Stimulated activated naive CD8-positive, alpha-beta T cell treated with anti-CD3 and anti-CD28 coated beads, Interleukin-15, amount 100 ng/mL, for 72 hours (primary cell): Measurements from ENCODE around the gene WDR11.
A peak's percentile ranks its signal among the peaks of the same experiment; 100 is the strongest.

ENCODE experiments used
- ATAC-seq: fragments of 150-1000 bp; cut with Tn5 transposase; 2 replicates; pipeline ENCODE4 v1.10.0; 2021; ENCODE audit warnings: mild to moderate bottlenecking, moderate library complexity
- DNase-seq, 2 donors: peaks; one replicate each; pipeline ENCODE4 v3.0.0; 2021 to 2022
- H3K27ac Mint-ChIP-seq, 2 donors: one replicate each; pipeline ENCODE4 v1.8.0; 2022; ENCODE audit warnings: mild to moderate bottlenecking in 2 of 2, mixed read lengths in 2 of 2, moderate library complexity in 2 of 2
- H3K27me3 Mint-ChIP-seq: one replicate; pipeline ENCODE4 v1.8.0; 2022; ENCODE audit warnings: mixed read lengths
- H3K4me1 Mint-ChIP-seq: one replicate; pipeline ENCODE4 v1.8.0; 2022; ENCODE audit warnings: mild to moderate bottlenecking, mixed read lengths
- H3K4me3 Mint-ChIP-seq, 2 donors: one replicate each; pipeline ENCODE4 v1.8.0; 2022; ENCODE audit warnings: mild to moderate bottlenecking in 2 of 2, mixed read lengths in 2 of 2, moderate library complexity in 1 of 2
- H3K9me3 Mint-ChIP-seq, 2 donors: one replicate each; pipeline ENCODE4 v1.8.0; 2022; ENCODE audit warnings: mixed read lengths in 2 of 2

Gene WDR11

GRCh38 chr10:120832106-120832505 is 19.1 kb upstream of the WDR11 start:
- no peaks in the 10 kb centered on the region for H3K4me1 Mint-ChIP-seq
- H3K9me3 Mint-ChIP-seq, result no peaks in the 10 kb centered on the region
- H3K4me3 Mint-ChIP-seq, result no peak overlapping the region
- H3K27ac Mint-ChIP-seq, result no peak overlapping the region
- ATAC-seq (no peak), DNase-seq (no peak)
- H3K27me3 Mint-ChIP-seq, result no peaks in the 10 kb centered on the region

GRCh38 chr10:120833222-120833928 is 17.8 kb upstream of the WDR11 start:
- no peak for ATAC-seq

GRCh38 chr10:120835603-120836002 is 15.6 kb upstream of the WDR11 start:
- H3K27ac Mint-ChIP-seq, result no peak overlapping the region
- ATAC-seq (no peak), DNase-seq (no peak)
- H3K9me3 Mint-ChIP-seq, result no peaks in the 10 kb centered on the region
- no peaks in the 10 kb centered on the region for H3K27me3 Mint-ChIP-seq
- H3K4me3 Mint-ChIP-seq, result no peak overlapping the region
- H3K4me1 Mint-ChIP-seq, result no peaks in the 10 kb centered on the region

More at GRCh38 chr10:120833222-120833928, 17.8 kb upstream of the WDR11 start:
- no peak for DNase-seq
- H3K4me1 Mint-ChIP-seq, result no peaks in the 10 kb centered on the region
- no peaks in the 10 kb centered on the region for H3K9me3 Mint-ChIP-seq
- H3K4me3 Mint-ChIP-seq, result no peak overlapping the region
- no peaks in the 10 kb centered on the region for H3K27me3 Mint-ChIP-seq
- H3K27ac Mint-ChIP-seq, result no peak overlapping the region

GRCh38 chr10:120838941-120839340 is 12.2 kb upstream of the WDR11 start:
- Mint-ChIP-seq H3K9me3 (no peaks in the 10 kb centered on the region), H3K4me3 (no peak overlapping the region), H3K27ac (no peak overlapping the region), H3K4me1 (no peaks in the 10 kb centered on the region), H3K27me3 (no peaks in the 10 kb centered on the region)
- DNase-seq, result no peak
- no peak for ATAC-seq

- Mint-ChIP-seq H3K9me3 (no peaks in the 10 kb centered on the region), H3K27ac (no peak overlapping the region), H3K4me1 (no peaks in the 10 kb centered on the region), H3K4me3 (no peak overlapping the region), H3K27me3 (no peaks in the 10 kb centered on the region)
- DNase-seq (no peak), ATAC-seq (no peak)
Observed at GRCh38 chr10:120841522-120842189, 9.5 kb upstream of the WDR11 start.

- ATAC-seq (no peak), DNase-seq (no peak)
- no peaks in the 10 kb centered on the region for H3K27me3 Mint-ChIP-seq
- no peaks in the 10 kb centered on the region for H3K9me3 Mint-ChIP-seq
- no peak overlapping the region for H3K27ac Mint-ChIP-seq
- H3K4me3 Mint-ChIP-seq, result no peak overlapping the region
- peaks cover 52% of the 10 kb centered on the region for H3K4me1 Mint-ChIP-seq
Observed at GRCh38 chr10:120854388-120854787, 3.2 kb downstream of the WDR11 start.

GRCh38 chr10:120861178-120861855 is 10.2 kb downstream of the WDR11 start:
- ATAC-seq (no peak), DNase-seq (no peak)
- Mint-ChIP-seq H3K27me3 (no peaks in the 10 kb centered on the region), H3K27ac (peak overlapping the region; percentile 77 to 83), H3K9me3 (no peaks in the 10 kb centered on the region), H3K4me1 (no peaks in the 10 kb centered on the region), H3K4me3 (no peak overlapping the region)

GRCh38 chr10:120873741-120874140 is 22.6 kb downstream of the WDR11 start:
- Mint-ChIP-seq H3K4me1 (no peaks in the 10 kb centered on the region), H3K9me3 (peaks cover 0 to 5% of the 10 kb centered on the region in 2 donors), H3K4me3 (no peak overlapping the region), H3K27me3 (no peaks in the 10 kb centered on the region), H3K27ac (no peak overlapping the region)
- DNase-seq (no peak), ATAC-seq (no peak)

GRCh38 chr10:120883071-120883470 is 31.9 kb downstream of the WDR11 start:
- Mint-ChIP-seq H3K4me3 (no peak overlapping the region), H3K27me3 (no peaks in the 10 kb centered on the region), H3K4me1 (no peaks in the 10 kb centered on the region), H3K9me3 (no peaks in the 10 kb centered on the region), H3K27ac (no peak overlapping the region)
- ATAC-seq (no peak), DNase-seq (no peak)

- no peaks in the 10 kb centered on the region for H3K9me3 Mint-ChIP-seq
- ATAC-seq (no peak), DNase-seq (no peak)
- no peak overlapping the region for H3K27ac Mint-ChIP-seq
- H3K27me3 Mint-ChIP-seq, result no peaks in the 10 kb centered on the region
- no peak overlapping the region for H3K4me3 Mint-ChIP-seq
- H3K4me1 Mint-ChIP-seq, result no peaks in the 10 kb centered on the region
Observed at GRCh38 chr10:120887482-120887881, 36.3 kb downstream of the WDR11 start.

- H3K9me3 Mint-ChIP-seq, result no peaks in the 10 kb centered on the region
- no peak overlapping the region for H3K27ac Mint-ChIP-seq
- H3K4me3 Mint-ChIP-seq, result no peak overlapping the region
- DNase-seq, result no peak
- H3K27me3 Mint-ChIP-seq, result no peaks in the 10 kb centered on the region
- no peaks in the 10 kb centered on the region for H3K4me1 Mint-ChIP-seq
- ATAC-seq, result no peak
Observed at GRCh38 chr10:120891365-120891764, 40.2 kb downstream of the WDR11 start.

GRCh38 chr10:120894556-120894955 is 43.4 kb downstream of the WDR11 start:
- Mint-ChIP-seq H3K9me3 (no peaks in the 10 kb centered on the region), H3K27me3 (no peaks in the 10 kb centered on the region), H3K4me1 (peaks cover 5% of the 10 kb centered on the region), H3K27ac (peak overlapping the region in 1 of 2 donors; percentile 34), H3K4me3 (no peak overlapping the region)
- DNase-seq, result no peak
- no peak for ATAC-seq

GRCh38 chr10:120897343-120897742 is 46.2 kb downstream of the WDR11 start:
- peak; percentile 65 for ATAC-seq
- no peak for DNase-seq
- no peak overlapping the region for H3K4me3 Mint-ChIP-seq
- H3K4me1 Mint-ChIP-seq, result peaks cover 5% of the 10 kb centered on the region
- peak overlapping the region; percentile 48 to 96 for H3K27ac Mint-ChIP-seq
- H3K27me3 Mint-ChIP-seq, result no peaks in the 10 kb centered on the region
- no peaks in the 10 kb centered on the region for H3K9me3 Mint-ChIP-seq

- ATAC-seq (no peak), DNase-seq (no peak)
Observed at GRCh38 chr10:120905268-120905667, 54.1 kb downstream of the WDR11 start.

GRCh38 chr10:120917521-120918250 is 66.5 kb downstream of the WDR11 start:
- Mint-ChIP-seq H3K9me3 (peaks cover 5 to 9% of the 10 kb centered on the region in 2 donors), H3K27me3 (no peaks in the 10 kb centered on the region), H3K4me1 (no peaks in the 10 kb centered on the region), H3K27ac (no peak overlapping the region), H3K4me3 (no peak overlapping the region)
- DNase-seq, result no peak
- ATAC-seq, result no peak

More at GRCh38 chr10:120905268-120905667, 54.1 kb downstream of the WDR11 start:
- Mint-ChIP-seq H3K9me3 (peaks cover 0 to 6% of the 10 kb centered on the region in 2 donors), H3K4me3 (no peak overlapping the region), H3K27me3 (no peaks in the 10 kb centered on the region), H3K4me1 (no peaks in the 10 kb centered on the region), H3K27ac (no peak overlapping the region)
